GM23338 (cell line): Measurements from ENCODE around the gene RAPGEF4. TPM values are rescaled to one million over a fixed set of nuclear protein-coding genes. Genes with fewer than 3 reads are reported as not detected.

ENCODE experiments used
- ATAC-seq: fragments of 200-7000 bp; cut with Tn5 transposase; 3 replicates; pipeline ENCODE4 v1.9.1; 2020
- DNase-seq: peaks from one replicate; pipeline ENCODE4 v3.0.0-alpha.2; 2015; ENCODE audit warnings: low spot score
- H2AFZ ChIP-seq: fragments of 200-600 bp; sonication (generic); 2 replicates; pipeline ENCODE4 v1.8.0; 2016; ENCODE audit warnings: antibody characterized with exemption, mild to moderate bottlenecking, moderate library complexity
- H3F3A ChIP-seq: fragments of 200-600 bp; sonication (generic); replicated peaks from 2 replicates; pipeline ENCODE4 v1.8.0; 2017; ENCODE audit warnings: antibody characterized with exemption, mixed run types, low read depth
- H3K27ac ChIP-seq: fragments of 200-600 bp; sonication (generic); 2 replicates; pipeline ENCODE4 v1.6.1; 2016; ENCODE audit warnings: low read depth
- H3K27me3 ChIP-seq: fragments of 200-600 bp; sonication (generic); 2 replicates; pipeline ENCODE4 v1.8.0; 2016; ENCODE audit warnings: mild to moderate bottlenecking, mixed run types, moderate library complexity; ENCODE audit not compliant: insufficient read depth
- H3K36me3 ChIP-seq: fragments of 200-600 bp; sonication (generic); 2 replicates; pipeline ENCODE4 v1.8.0; 2016; ENCODE audit warnings: mild to moderate bottlenecking; ENCODE audit not compliant: insufficient read depth
- H3K4me1 ChIP-seq: fragments of 200-600 bp; sonication (generic); 2 replicates; pipeline ENCODE4 v1.8.0; 2016; ENCODE audit warnings: mild to moderate bottlenecking, moderate library complexity; ENCODE audit not compliant: insufficient read depth
- H3K4me2 ChIP-seq: fragments of 200-600 bp; sonication (generic); 2 replicates; pipeline ENCODE4 v1.7.1; 2017; ENCODE audit warnings: mixed run types
- H3K4me3 ChIP-seq: fragments of 200-600 bp; sonication (generic); 2 replicates; pipeline ENCODE4 v1.6.1; 2016; ENCODE audit warnings: mixed run types
- H3K79me2 ChIP-seq: fragments of 200-600 bp; sonication (generic); replicated peaks from 2 replicates; pipeline ENCODE4 v1.8.0; 2017; ENCODE audit warnings: mild to moderate bottlenecking; ENCODE audit not compliant: insufficient read depth
- H3K9me2 ChIP-seq: fragments of 200-600 bp; sonication (generic); 2 replicates; pipeline ENCODE4 v1.8.0; 2017; ENCODE audit not compliant: insufficient read depth
- H4K20me1 ChIP-seq: fragments of 200-600 bp; sonication (generic); replicated peaks from 2 replicates; pipeline ENCODE4 v1.8.0; 2017; ENCODE audit warnings: mild to moderate bottlenecking; ENCODE audit not compliant: insufficient read depth
- H3K27ac Mint-ChIP-seq: 2 replicates; pipeline ENCODE4 v1.8.0; 2020; ENCODE audit warnings: inconsistent platforms, mild to moderate bottlenecking, moderate library complexity, mixed read lengths
- H3K27me3 Mint-ChIP-seq: 3 replicates; pipeline ENCODE4 v1.8.0; 2022; ENCODE audit warnings: low read depth, mild to moderate bottlenecking, moderate library complexity, mixed read lengths, inconsistent platforms; ENCODE audit not compliant: insufficient read depth, poor library complexity
- H3K36me3 Mint-ChIP-seq: 3 replicates; pipeline ENCODE4 v1.8.0; 2021; ENCODE audit warnings: low read depth, mild to moderate bottlenecking, inconsistent platforms, moderate library complexity, mixed read lengths
- H3K4me1 Mint-ChIP-seq: 3 replicates; pipeline ENCODE4 v1.8.0; 2020; ENCODE audit warnings: mild to moderate bottlenecking, inconsistent platforms, mixed read lengths
- H3K4me3 Mint-ChIP-seq: 3 replicates; pipeline ENCODE4 v1.8.0; 2021; ENCODE audit warnings: moderate library complexity, mild to moderate bottlenecking, inconsistent platforms, mixed read lengths
- H3K9me3 Mint-ChIP-seq: 3 replicates; pipeline ENCODE4 v1.8.0; 2020; ENCODE audit warnings: moderate library complexity, mild to moderate bottlenecking, inconsistent platforms, mixed read lengths
- CREB1 ChIP-seq: fragments of 250-450 bp; sonication (Bioruptor Pico); IDR thresholded peaks from 2 replicates; pipeline ENCODE4 v1.5.0; 2020; ENCODE audit warnings: low read depth, mild to moderate bottlenecking, moderate library complexity
- CTCF ChIP-seq, 2 experiments: fragments of 200-600 bp in 1 of 2; sonication (generic) in 1 of 2; conservative IDR thresholded peaks; 2 replicates each; pipeline versions ENCODE4 v1.5.1 to v1.6.1; 2016 to 2017; ENCODE audit warnings: antibody characterized with exemption in 2 of 2, low read depth in 2 of 2, mild to moderate bottlenecking in 2 of 2, moderate library complexity in 1 of 2
- ETS1 ChIP-seq: IDR thresholded peaks from 2 replicates; pipeline ENCODE4 v1.6.1; 2016; ENCODE audit warnings: antibody characterized with exemption
- EZH2 ChIP-seq: fragments of 200-600 bp; sonication (generic); IDR thresholded peaks from one replicate; pipeline ENCODE4 v1.8.0; 2017; ENCODE audit warnings: antibody characterized with exemption, mild to moderate bottlenecking, low read depth; ENCODE audit not compliant: unreplicated experiment
- EZH2phosphoT487 ChIP-seq: fragments of 200-600 bp; sonication (generic); IDR thresholded peaks from one replicate; pipeline ENCODE4 v1.8.1; 2018; ENCODE audit warnings: antibody characterized with exemption; ENCODE audit not compliant: unreplicated experiment
- JUNB ChIP-seq: IDR thresholded peaks from one replicate; pipeline ENCODE4 v1.6.1; 2016; ENCODE audit warnings: antibody characterized with exemption; ENCODE audit not compliant: unreplicated experiment
- NANOG ChIP-seq: IDR thresholded peaks from 2 replicates; pipeline ENCODE4 v1.6.1; 2016; ENCODE audit warnings: antibody characterized with exemption, borderline replicate concordance
- POLR2AphosphoS5 ChIP-seq: IDR thresholded peaks from 2 replicates; pipeline ENCODE4 v1.6.1; 2016; ENCODE audit warnings: antibody characterized with exemption, low read depth
- REST ChIP-seq: IDR thresholded peaks from one replicate; pipeline ENCODE4 v1.6.1; 2018; ENCODE audit warnings: antibody characterized with exemption; ENCODE audit not compliant: unreplicated experiment
- STAT1 ChIP-seq: IDR thresholded peaks from one replicate; pipeline ENCODE4 v1.6.1; 2016; ENCODE audit warnings: antibody characterized with exemption; ENCODE audit not compliant: unreplicated experiment
- ZNF114 ChIP-seq: fragments of 250-450 bp; sonication (Bioruptor Pico); IDR thresholded peaks from 2 replicates; pipeline ENCODE4 v1.5.0; 2020; ENCODE audit warnings: mild to moderate bottlenecking, moderate library complexity
- ZNF331 ChIP-seq: fragments of 250-450 bp; sonication (Bioruptor Pico); IDR thresholded peaks from 2 replicates; pipeline ENCODE4 v1.5.0; 2020; ENCODE audit warnings: low read depth, mild to moderate bottlenecking, moderate library complexity
- ZNF462 ChIP-seq: fragments of 250-450 bp; sonication (Bioruptor Pico); IDR thresholded peaks from 2 replicates; pipeline ENCODE4 v1.5.0; 2020; ENCODE audit warnings: mild to moderate bottlenecking, moderate library complexity
- polyA plus RNA-seq: library from polyadenylated mRNA; unstranded; fragments of >200 nt; fragmentation: Nextera tagmentation; extraction: Ambion mirVana; gene quantifications from 2 replicates; pipeline ENCODE4 v1.2.1, GENCODE V29; 2016
- total RNA-seq: library from RNA; depleted of rRNA; stranded (reverse); fragments of >200 nt; shearing (Covaris generic); gene quantifications from 2 replicates; pipeline ENCODE4 v1.2.3, GENCODE V29; 2014

The RAPGEF4 gene
- total and polyA plus RNA-seq, 2 experiments from 2014 or later = 1.7 to 4.7 TPM

GRCh38 chr2:172723286-172723685 lies 12.4 kb upstream of the RAPGEF4 start:
- Mint-ChIP-seq H3K27ac (no peak overlapping the region), H3K9me3 (no peaks in the 10 kb centered on the region; the same call in 2 of the 3 replicates), H3K4me1 (peaks cover 22% of the 10 kb centered on the region), H3K27me3 (no peaks in the 10 kb centered on the region), H3K36me3 (no peaks in the 10 kb centered on the region), H3K4me3 (no peak overlapping the region)
- Histone ChIP-seq H3K27ac (no peak overlapping the region), H3K4me1 (peaks cover 6% of the 10 kb centered on the region; the same call in 1 of the 2 replicates), H4K20me1 (no peaks in the 10 kb centered on the region), H2AFZ (no peak overlapping the region), H3K36me3 (no peaks in the 10 kb centered on the region), H3K79me2 (no peaks in the 10 kb centered on the region), H3K4me3 (no peak overlapping the region), H3F3A (no peaks in the 10 kb centered on the region), H3K9me2 (no peaks in the 10 kb centered on the region; the same call in 1 of the 2 replicates), H3K27me3 (no peaks in the 10 kb centered on the region), H3K4me2 (no peak overlapping the region)
- no peak for TF ChIP-seq STAT1
- TF ChIP-seq JUNB = no peak
- no peak for TF ChIP-seq EZH2phosphoT487
- no peak for TF ChIP-seq NANOG
- TF ChIP-seq CTCF (conservative IDR thresholded peaks at IDR 0.05; ENCODE audit: low read depth in 2 of 2) = no peak
- TF ChIP-seq ZNF462 (CRISPR knock-in tag) = no peak
- no peak for TF ChIP-seq REST
- TF ChIP-seq ETS1 = no peak
- TF ChIP-seq EZH2 = no peak
- no peak for TF ChIP-seq ZNF331
- TF ChIP-seq ZNF114 (CRISPR knock-in tag) = no peak
- no peak for TF ChIP-seq POLR2AphosphoS5
- TF ChIP-seq CREB1 (CRISPR knock-in tag) = no peak
- DNase-seq (no peak), ATAC-seq (no peak)
